GM12892 (cell line): ENCODE measurements around the gene DRD4. TPM values are rescaled to one million over a fixed set of nuclear protein-coding genes. Genes with fewer than 3 reads are reported as not detected.

Experiments
- DNase-seq: peaks from one replicate; pipeline ENCODE4 v3.0.0; 2011; ENCODE audit not compliant: insufficient read length
- FAIRE-seq: peaks from 2 replicates; lab custom pipeline; 2011; peaks lifted over from hg19 to GRCh38; lab: Jason Lieb, UNC
- POLR2A ChIP-seq: IDR thresholded peaks from 2 replicates; pipeline ENCODE4 v1.6.1; 2011; ENCODE audit warnings: low read depth, low read length, control low read depth
- POLR2AphosphoS5 ChIP-seq: IDR thresholded peaks from 2 replicates; pipeline ENCODE4 v1.6.1; 2011; ENCODE audit warnings: low read depth, low read length, control low read depth
- TAF1 ChIP-seq: IDR thresholded peaks from 2 replicates; pipeline ENCODE4 v1.6.1; 2011; ENCODE audit warnings: low read depth, mild to moderate bottlenecking, control low read depth, low read length, borderline replicate concordance
- polyA plus RNA-seq: library from polyadenylated mRNA; unstranded; fragments of >200 nt; gene quantifications from one replicate; pipeline ENCODE4 v1.2.1, GENCODE V29; 2012; ENCODE audit warnings: missing spikeins, inconsistent platforms; ENCODE audit not compliant: missing spikeins

DRD4 gene
- not detected for polyA plus RNA-seq

GRCh38 chr11:636511-637332 lies at the start of gene DRD4:
DRD4 (plus strand) TSS chr11:637269; CDS start chr11:637305, 36 bp downstream.
- no peak for DNase-seq
- TF ChIP-seq TAF1 = no peak
- no peak for TF ChIP-seq POLR2AphosphoS5
- TF ChIP-seq POLR2A = no peak
- FAIRE-seq = no peak

DNA sequence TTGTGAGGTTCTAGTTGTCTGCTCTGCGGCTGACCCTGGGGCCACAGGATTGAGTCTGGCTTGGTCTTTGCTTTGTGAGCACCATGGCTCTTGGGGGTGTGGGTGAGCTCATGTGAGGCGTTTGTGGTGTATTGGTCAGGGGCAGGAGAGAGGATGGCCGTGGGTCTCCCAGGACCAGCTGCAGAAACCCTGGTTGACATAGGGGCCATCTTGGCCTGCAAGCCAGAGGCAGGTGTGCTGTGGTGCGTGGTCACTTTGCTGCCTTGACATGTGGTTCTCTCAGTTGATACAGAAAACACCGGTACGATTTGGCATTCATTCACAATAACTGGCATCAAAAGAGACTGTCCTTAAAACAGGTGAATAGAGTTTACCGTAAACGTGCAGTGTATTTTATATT lies 49.5 kb upstream of the DRD4 start:
- no peak for FAIRE-seq
- TF ChIP-seq POLR2A (no peak), POLR2AphosphoS5 (no peak), TAF1 (no peak)
- DNase-seq = no peak

- no peak for TF ChIP-seq POLR2A
- no peak for TF ChIP-seq POLR2AphosphoS5
- no peak for TF ChIP-seq TAF1
- FAIRE-seq (no peak), DNase-seq (no peak)
Measured at GRCh38 chr11:587978-588380, 49.1 kb upstream of the DRD4 start.

DNA sequence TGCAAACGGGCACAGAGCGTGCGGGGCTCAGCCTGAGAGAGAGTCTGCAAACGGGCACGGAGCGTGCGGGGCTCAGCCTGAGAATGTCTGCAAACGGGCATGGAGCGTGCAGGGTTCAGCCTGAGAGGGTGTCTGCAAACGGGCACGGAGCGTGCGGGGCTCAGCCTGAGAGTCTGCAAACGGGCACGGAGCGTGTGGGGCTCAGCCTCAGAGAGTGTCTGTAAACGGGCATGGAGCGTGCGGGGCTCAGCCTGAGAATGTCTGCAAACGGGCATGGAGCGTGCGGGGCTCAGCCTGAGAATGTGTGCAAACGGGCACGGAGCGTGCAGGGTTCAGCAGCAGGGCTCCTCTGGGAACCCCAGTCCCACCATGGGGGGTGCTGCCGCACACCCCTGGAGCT lies 47.3 kb upstream of the DRD4 start:
- FAIRE-seq = no peak
- TF ChIP-seq POLR2A (no peak), POLR2AphosphoS5 (no peak), TAF1 (no peak)
- DNase-seq = no peak

GRCh38 chr11:590997-591396 lies 46.1 kb upstream of the DRD4 start:
- no peak for TF ChIP-seq POLR2AphosphoS5
- TF ChIP-seq POLR2A = 0 out of 2 replicates have a peak, but pooled peaks have one; percentile 10
- DNase-seq (no peak), FAIRE-seq (no peak)

- DNase-seq (no peak), FAIRE-seq (no peak)
- no peak for TF ChIP-seq POLR2AphosphoS5
- TF ChIP-seq TAF1 = no peak
- TF ChIP-seq POLR2A = no peak
Measured at GRCh38 chr11:592501-592900, 44.6 kb upstream of the DRD4 start.

- DNase-seq = no peak
- FAIRE-seq = no peak
- TF ChIP-seq POLR2A (no peak), POLR2AphosphoS5 (no peak), TAF1 (no peak)
Measured at GRCh38 chr11:592918-593317, 44.2 kb upstream of the DRD4 start.

DNA sequence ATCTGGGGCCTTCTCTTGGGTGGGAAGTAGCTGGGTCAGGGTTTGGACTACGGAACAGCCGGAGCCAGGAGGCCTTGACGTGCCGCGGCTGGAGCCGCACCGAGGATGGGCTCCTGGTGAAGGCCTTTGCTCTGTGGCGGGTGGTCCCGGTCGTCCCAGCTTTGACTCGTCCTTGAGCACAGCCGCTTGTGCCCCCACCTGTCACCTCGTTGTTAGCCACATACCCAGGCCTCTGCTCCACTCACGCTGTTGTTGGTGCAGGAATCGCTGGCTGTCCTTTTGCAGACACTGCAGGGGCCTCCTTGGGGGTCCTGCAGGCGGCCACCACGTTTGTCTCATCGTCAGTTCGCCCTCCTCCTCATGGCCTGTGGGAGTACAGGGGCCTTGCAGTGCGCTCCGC lies 43.7 kb upstream of the DRD4 start:
- TF ChIP-seq POLR2AphosphoS5 (no peak), POLR2A (no peak), TAF1 (no peak)
- FAIRE-seq (no peak), DNase-seq (no peak)

- TF ChIP-seq POLR2AphosphoS5 = no peak
- TF ChIP-seq POLR2A = no peak
- no peak for TF ChIP-seq TAF1
- DNase-seq (no peak), FAIRE-seq (no peak)
Measured at GRCh38 chr11:595400-595799, 41.7 kb upstream of the DRD4 start.

GRCh38 chr11:596374-596773 lies 40.7 kb upstream of the DRD4 start:
- FAIRE-seq = no peak
- TF ChIP-seq POLR2A (no peak), TAF1 (no peak), POLR2AphosphoS5 (no peak)
- DNase-seq = no peak

GRCh38 chr11:597166-597725 lies 39.8 kb upstream of the DRD4 start:
- FAIRE-seq (no peak), DNase-seq (no peak)
- TF ChIP-seq POLR2A (no peak), POLR2AphosphoS5 (no peak)

- DNase-seq (no peak), FAIRE-seq (no peak)
- no peak for TF ChIP-seq POLR2A
- no peak for TF ChIP-seq TAF1
- TF ChIP-seq POLR2AphosphoS5 = no peak
Measured at GRCh38 chr11:598005-598680, 38.9 kb upstream of the DRD4 start.
